OCI-LY7 (cell line): ENCODE results near the gene DERL3. TPM values are rescaled to one million over a fixed set of nuclear protein-coding genes. Genes with fewer than 3 reads are reported as not detected.
A peak's percentile ranks its signal among the peaks of the same experiment; 100 is the strongest.

Source experiments
- BruUV-seq: library from RNA; stranded (reverse); fragments of 400-500 nt; replicated peaks from 2 replicates; lab custom pipeline; 2021; lab: Mats Ljungman, UMichigan
- CTCF ChIA-PET: fragments of 300-600 bp; sonication (Branson Sonifier 250); formaldehyde crosslinking; loops from one replicate; lab custom pipeline; 2022; ENCODE audit warnings: antibody characterized with exemption; ENCODE audit not compliant: unreplicated experiment; lab: Charles Lee
- POLR2A ChIA-PET: fragments of 300-600 bp; sonication (Branson Sonifier 250); formaldehyde crosslinking; loops from one replicate; lab custom pipeline; 2022; ENCODE audit warnings: antibody characterized with exemption; lab: Charles Lee
- DNase-seq: peaks from one replicate; pipeline ENCODE4 v3.0.0-alpha.2; 2015; ENCODE audit warnings: low spot score
- H2AFZ ChIP-seq: fragments of 200-600 bp; sonication (generic), shearing (Covaris generic); 2 replicates; pipeline ENCODE4 v1.6.1; 2014; ENCODE audit warnings: mild to moderate bottlenecking, antibody characterized with exemption, low read length, moderate library complexity
- H3K27ac ChIP-seq: fragments of 200-600 bp; sonication (generic); 2 replicates; pipeline ENCODE4 v1.5.1; 2014; ENCODE audit warnings: mixed run types, low read depth, mild to moderate bottlenecking, moderate library complexity, low read length, inconsistent platforms; ENCODE audit not compliant: poor library complexity, severe bottlenecking
- H3K36me3 ChIP-seq: fragments of 200-600 bp; sonication (generic); 2 replicates; pipeline ENCODE4 v1.6.1; 2014; ENCODE audit warnings: mild to moderate bottlenecking, antibody characterized with exemption, low read length, moderate library complexity, mixed read lengths; ENCODE audit not compliant: insufficient read depth
- H3K4me1 ChIP-seq: fragments of 200-600 bp; sonication (generic); 2 replicates; pipeline ENCODE4 v1.5.1; 2014; ENCODE audit warnings: mild to moderate bottlenecking, low read length; ENCODE audit not compliant: insufficient read depth, poor library complexity, severe bottlenecking
- H3K4me2 ChIP-seq: fragments of 200-600 bp; sonication (generic); 2 replicates; pipeline ENCODE4 v1.6.1; 2014; ENCODE audit warnings: mild to moderate bottlenecking, low read length
- H3K4me3 ChIP-seq: fragments of 200-600 bp; sonication (generic); 2 replicates; pipeline ENCODE4 v1.5.1; 2014; ENCODE audit warnings: mild to moderate bottlenecking, low read depth, low read length; ENCODE audit not compliant: poor library complexity, severe bottlenecking
- H3K79me2 ChIP-seq: fragments of 200-600 bp; sonication (generic); 2 replicates; pipeline ENCODE4 v1.6.1; 2016; ENCODE audit warnings: low read depth, mild to moderate bottlenecking, low read length, moderate library complexity, mixed read lengths; ENCODE audit not compliant: insufficient read depth
- H3K9me2 ChIP-seq: fragments of 200-600 bp; sonication (generic); 2 replicates; pipeline ENCODE4 v1.6.1; 2016; ENCODE audit warnings: mild to moderate bottlenecking, low read length, mixed read lengths; ENCODE audit not compliant: insufficient read depth
- H3K9me3 ChIP-seq: fragments of 200-600 bp; sonication (generic); 2 replicates; pipeline ENCODE4 v1.6.1; 2014; ENCODE audit warnings: mild to moderate bottlenecking, mixed run types, low read length, mixed read lengths
- H4K20me1 ChIP-seq: fragments of 200-600 bp; sonication (generic); 2 replicates; pipeline ENCODE4 v1.6.1; 2014; ENCODE audit warnings: mild to moderate bottlenecking, antibody characterized with exemption, low read length, moderate library complexity, mixed read lengths; ENCODE audit not compliant: insufficient read depth
- CTCF ChIP-seq: fragments of 200-600 bp; sonication (generic); conservative IDR thresholded peaks from 2 replicates; pipeline ENCODE4 v1.5.1; 2014; ENCODE audit warnings: mild to moderate bottlenecking, antibody characterized with exemption, low read length, moderate library complexity, mixed read lengths
- EZH2phosphoT487 ChIP-seq: fragments of 200-600 bp; sonication (generic); IDR thresholded peaks from 2 replicates; pipeline ENCODE4 v1.6.1; 2018; ENCODE audit warnings: low read depth, borderline replicate concordance, mild to moderate bottlenecking, mixed run types, antibody characterized with exemption, low read length, moderate library complexity, mixed read lengths
- intact Hi-C: fragments of 100-400 bp; cut with micrococcal nuclease; formaldehyde crosslinking; loops from one replicate; pipeline ENCODE4 v1.10.0; 2022; ENCODE audit not compliant: unreplicated experiment
- total RNA-seq, 2 experiments: library from RNA; depleted of rRNA in 1 of 2; stranded (reverse); fragments of >200 nt in 1 of 2; shearing (Covaris generic) in 1 of 2; gene quantifications; 2 replicates each; pipeline ENCODE4 v1.2.3, GENCODE V29; 2014 to 2022

DERL3 gene
- total RNA-seq, 2 experiments from 2014 or later, result 44.6 to 52.1 TPM

- TF ChIP-seq CTCF (0 out of 2 replicates have a peak, but pooled peaks have one; percentile 16), EZH2phosphoT487 (no peak)
- BruUV-seq, result no TSS peak
- Histone ChIP-seq H2AFZ (no peak overlapping the region), H3K9me2 (no peaks in the 10 kb centered on the region), H3K27ac (peak overlapping the region; percentile 82), H3K36me3 (no peaks in the 10 kb centered on the region), H3K4me3 (peak overlapping the region; percentile 48), H3K79me2 (no peaks in the 10 kb centered on the region), H3K4me2 (peak overlapping the region; percentile 76), H3K9me3 (no peaks in the 10 kb centered on the region), H4K20me1 (no peaks in the 10 kb centered on the region), H3K4me1 (peaks cover 85% of the 10 kb centered on the region)
- ChIA-PET POLR2A (interaction anchor here (0.5 to 1.1 kb wide), 4 partner anchors 64 to 271 kb away, joined by 3 to 4 read pairs (median 4); no protein-coding TSS in a partner anchor), CTCF (interaction anchor here (0.6 to 2.1 kb wide), 2 partner anchors 79 to 318 kb away, joined by 4 to 7 read pairs; no protein-coding TSS in a partner anchor)
- intact Hi-C loops, result loop anchor here (1.0 to 5.0 kb wide), 5 partner anchors 47 to 307 kb away; partner anchors contain the start of genes VPREB3 and ZNF70
- peak; percentile 83 for DNase-seq
Observed at GRCh38 chr22:23847991-23848864, 9.4 kb upstream of the DERL3 start.

- peak overlapping the region; percentile 48 for H3K4me3 ChIP-seq
- intact Hi-C loops, result loop anchor here (5.0 kb wide), 2 partner anchors 95 to 220 kb away; partner anchors contain the start of genes VPREB3 and ZNF70
- ChIA-PET CTCF (interaction anchor here (0.6 kb wide), 2 partner anchors 48 to 317 kb away, joined by 3 to 4 read pairs; no protein-coding TSS in a partner anchor), POLR2A (interaction anchor here (0.5 to 0.9 kb wide), 4 partner anchors 48 to 270 kb away, joined by 3 to 6 read pairs (median 4); no protein-coding TSS in a partner anchor)
- H2AFZ ChIP-seq, result 0 out of 2 replicates have a peak overlapping the region, but pooled peaks have one; percentile 29
- TF ChIP-seq EZH2phosphoT487, result no peak
- TF ChIP-seq CTCF, result no peak
- peaks cover 94% of the 10 kb centered on the region for H3K4me1 ChIP-seq
- H3K79me2 ChIP-seq, result no peaks in the 10 kb centered on the region
- peak overlapping the region; percentile 76 for H3K4me2 ChIP-seq
- peak overlapping the region; percentile 82 for H3K27ac ChIP-seq
- H3K9me3 ChIP-seq, result no peaks in the 10 kb centered on the region
- no peaks in the 10 kb centered on the region for H4K20me1 ChIP-seq
- BruUV-seq, result no TSS peak
- H3K9me2 ChIP-seq, result no peaks in the 10 kb centered on the region
- DNase-seq, result no peak
- no peaks in the 10 kb centered on the region for H3K36me3 ChIP-seq
Observed at GRCh38 chr22:23847310-23847920, 8.6 kb upstream of the DERL3 start.
